CD4-positive, alpha-beta T cell (primary cell): Measurements from ENCODE around the gene NT5C2. TPM values are rescaled to one million over a fixed set of nuclear protein-coding genes. Genes with fewer than 3 reads are reported as not detected.

Source experiments
- ATAC-seq: fragments of 200-7000 bp; cut with Tn5 transposase; one replicate; pipeline ENCODE4 v1.10.0; 2022; ENCODE audit warnings: mild to moderate bottlenecking; ENCODE audit not compliant: poor library complexity
- CTCF ChIA-PET: fragments of 350-600 bp; sonication (Branson Sonifier 250); formaldehyde crosslinking; loops from one replicate; lab custom pipeline; 2021; ENCODE audit warnings: antibody characterized with exemption, inconsistent platforms; lab: Charles Lee
- POLR2A ChIA-PET: fragments of 350-600 bp; sonication (Branson Sonifier 250); formaldehyde crosslinking; loops from one replicate; lab custom pipeline; 2021; ENCODE audit warnings: antibody characterized with exemption, inconsistent platforms; lab: Charles Lee
- DNase-seq, 14 experiments: peaks; one replicate each; pipeline ENCODE4 v3.0.0-alpha.2; 2013 to 2020; ENCODE audit warnings: mixed read lengths in 2 of 14
- H3K27ac ChIP-seq, 2 donors: one replicate each; pipeline versions ENCODE4 v1.5.1 to v1.7.0; 2013; ENCODE audit warnings: low read length in 2 of 2, low read depth in 1 of 2, mild to moderate bottlenecking in 1 of 2
- H3K27me3 ChIP-seq, 2 experiments: 1 replicate in 1 of 2; 2 replicates in 1 of 2; pipeline versions ENCODE4 v1.6.1 to v1.7.0; 2013; ENCODE audit warnings: low read length in 2 of 2, control low read depth in 1 of 2, mild to moderate bottlenecking in 1 of 2, moderate library complexity in 1 of 2; ENCODE audit not compliant: insufficient read depth in 2 of 2, control insufficient read depth in 1 of 2
- H3K36me3 ChIP-seq: one replicate; pipeline ENCODE4 v1.6.1; 2013; ENCODE audit warnings: low read length, control low read depth; ENCODE audit not compliant: insufficient read depth
- H3K4me1 ChIP-seq: one replicate; pipeline ENCODE4 v1.6.1; 2013; ENCODE audit warnings: low read length, control low read depth; ENCODE audit not compliant: insufficient read depth
- H3K4me3 ChIP-seq: one replicate; pipeline ENCODE4 v1.5.1; 2013; ENCODE audit warnings: mild to moderate bottlenecking, low read length, moderate library complexity
- H3K9me3 ChIP-seq, 2 experiments: 1 replicate in 1 of 2; 2 replicates in 1 of 2; pipeline versions ENCODE4 v1.6.1 to v1.7.0; 2013; ENCODE audit warnings: low read length in 2 of 2, mild to moderate bottlenecking in 2 of 2, control low read depth in 1 of 2, moderate library complexity in 1 of 2; ENCODE audit not compliant: control insufficient read depth in 1 of 2, insufficient read depth in 1 of 2
- H3K27ac Mint-ChIP-seq: one replicate; pipeline ENCODE4 v1.8.0; 2020; ENCODE audit warnings: mixed read lengths
- H3K27me3 Mint-ChIP-seq: one replicate; pipeline ENCODE4 v1.8.0; 2021; ENCODE audit warnings: mixed read lengths
- H3K36me3 Mint-ChIP-seq: one replicate; pipeline ENCODE4 v1.8.0; 2021; ENCODE audit warnings: low read depth, mixed read lengths
- H3K4me1 Mint-ChIP-seq: one replicate; pipeline ENCODE4 v1.8.0; 2021; ENCODE audit warnings: low read depth, mixed read lengths
- H3K4me3 Mint-ChIP-seq: one replicate; pipeline ENCODE4 v1.8.0; 2020; ENCODE audit warnings: mild to moderate bottlenecking, mixed read lengths
- H3K9me3 Mint-ChIP-seq: one replicate; pipeline ENCODE4 v1.8.0; 2020; ENCODE audit warnings: mixed read lengths
- intact Hi-C, 2 experiments: fragments of 100-400 bp; cut with DNase I in 1 of 2; cut with micrococcal nuclease in 1 of 2; formaldehyde crosslinking; loops; one replicate each; pipeline versions ENCODE4 v1.15.1 to v1.9.0; 2023 to 2025; cut with DNase I, micrococcal nuclease
- total RNA-seq, 174 experiments: library from RNA in 2 of 174; stranded (reverse) in 2 of 174; gene quantifications; one replicate each; pipeline ENCODE4 v1.2.3 and lab custom pipeline; 2021 to 2026
- TF ChIP-seq, protein P1 (sequence below): fragments of 200-600 bp; IDR thresholded peaks from one replicate; pipeline ENCODE4 v1.8.0; 2022; ENCODE audit warnings: antibody characterized with exemption, mild to moderate bottlenecking

The NT5C2 gene
- total RNA-seq, 2 experiments from 2014 or later = 43.2 to 47.8 TPM

DNA sequence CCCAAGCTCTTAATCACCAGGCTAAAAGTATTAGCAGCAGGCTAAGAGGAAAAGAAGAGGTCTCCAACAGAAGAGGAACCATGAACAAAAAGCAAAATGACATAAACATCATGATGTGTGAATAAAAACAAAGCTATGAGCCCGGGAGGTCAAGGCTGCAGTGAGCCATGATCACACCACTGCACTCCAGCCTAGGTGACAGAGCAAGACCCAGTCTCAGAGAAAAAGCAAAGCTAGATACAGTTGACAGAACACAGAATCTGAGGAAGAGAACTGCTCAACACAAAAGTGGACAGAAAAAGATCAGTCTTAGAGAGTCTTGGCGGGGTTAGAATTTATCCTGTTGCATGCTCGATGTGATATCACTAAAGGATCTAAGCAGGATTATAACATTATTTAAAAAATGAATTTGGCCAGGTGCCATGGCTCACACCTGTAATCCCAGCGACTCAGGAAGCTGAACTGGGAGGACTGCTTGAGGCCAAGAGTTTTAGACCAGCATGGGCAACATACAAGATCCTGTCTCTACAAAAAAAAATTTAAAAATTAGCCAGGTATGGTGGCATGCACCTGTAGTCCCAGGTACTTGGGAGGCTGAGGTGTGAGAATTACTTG, 37.5 kb downstream of the NT5C2 start:
- TF ChIP-seq, protein P1, sequence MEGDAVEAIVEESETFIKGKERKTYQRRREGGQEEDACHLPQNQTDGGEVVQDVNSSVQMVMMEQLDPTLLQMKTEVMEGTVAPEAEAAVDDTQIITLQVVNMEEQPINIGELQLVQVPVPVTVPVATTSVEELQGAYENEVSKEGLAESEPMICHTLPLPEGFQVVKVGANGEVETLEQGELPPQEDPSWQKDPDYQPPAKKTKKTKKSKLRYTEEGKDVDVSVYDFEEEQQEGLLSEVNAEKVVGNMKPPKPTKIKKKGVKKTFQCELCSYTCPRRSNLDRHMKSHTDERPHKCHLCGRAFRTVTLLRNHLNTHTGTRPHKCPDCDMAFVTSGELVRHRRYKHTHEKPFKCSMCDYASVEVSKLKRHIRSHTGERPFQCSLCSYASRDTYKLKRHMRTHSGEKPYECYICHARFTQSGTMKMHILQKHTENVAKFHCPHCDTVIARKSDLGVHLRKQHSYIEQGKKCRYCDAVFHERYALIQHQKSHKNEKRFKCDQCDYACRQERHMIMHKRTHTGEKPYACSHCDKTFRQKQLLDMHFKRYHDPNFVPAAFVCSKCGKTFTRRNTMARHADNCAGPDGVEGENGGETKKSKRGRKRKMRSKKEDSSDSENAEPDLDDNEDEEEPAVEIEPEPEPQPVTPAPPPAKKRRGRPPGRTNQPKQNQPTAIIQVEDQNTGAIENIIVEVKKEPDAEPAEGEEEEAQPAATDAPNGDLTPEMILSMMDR = no peak
- H3K4me3 ChIP-seq = no peak overlapping the region
- CTCF ChIA-PET = no interaction called here
- DNase-seq = no peak
- Mint-ChIP-seq H3K4me3 (no peak overlapping the region), H3K36me3 (peaks cover 53% of the 10 kb centered on the region), H3K27ac (no peak overlapping the region), H3K27me3 (no peaks in the 10 kb centered on the region), H3K9me3 (no peaks in the 10 kb centered on the region), H3K4me1 (no peaks in the 10 kb centered on the region)
- no peaks in the 10 kb centered on the region for H3K9me3 ChIP-seq
- intact Hi-C loops = no loop called here
- H3K36me3 ChIP-seq = peaks cover 20% of the 10 kb centered on the region
- POLR2A ChIA-PET = no interaction called here
- no peak overlapping the region for H3K27ac ChIP-seq
- no peak for ATAC-seq
- no peaks in the 10 kb centered on the region for H3K27me3 ChIP-seq
- no peaks in the 10 kb centered on the region for H3K4me1 ChIP-seq

DNA sequence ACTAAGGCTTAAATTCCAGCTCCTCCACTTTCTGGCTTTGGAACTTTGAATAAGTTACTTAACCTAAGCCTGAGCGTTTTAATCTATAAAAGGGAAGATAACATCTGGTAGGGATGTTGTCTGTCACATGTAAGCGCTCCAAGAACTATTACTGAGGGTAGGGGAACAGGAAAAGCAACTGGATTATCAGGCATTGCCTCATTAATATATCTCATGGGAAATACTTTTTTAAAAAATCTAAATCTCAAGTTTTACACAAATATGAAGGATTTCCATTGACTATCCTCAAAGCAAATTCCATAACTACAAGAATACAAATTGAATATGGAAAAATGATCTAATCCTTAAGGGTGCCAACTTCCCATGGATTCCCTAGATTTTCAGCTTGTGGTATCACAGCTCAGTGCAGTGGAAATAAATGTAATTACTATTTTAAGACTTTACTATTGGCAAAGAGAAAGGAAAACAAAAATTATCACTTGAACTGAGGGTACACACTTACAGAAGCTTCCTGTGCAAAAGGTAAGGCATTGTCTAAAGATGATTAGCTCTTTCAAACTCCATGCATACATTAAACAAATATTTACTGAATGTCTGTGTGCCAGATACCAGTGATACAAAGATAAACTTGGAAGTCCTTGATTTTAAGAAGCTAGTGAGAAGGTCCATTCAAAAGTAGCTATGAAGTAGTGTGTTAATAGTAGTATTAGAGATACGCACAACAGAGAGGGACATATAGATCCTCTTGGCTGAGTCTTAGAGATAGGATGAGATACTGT, 38.4 kb downstream of the NT5C2 start:
- ChIA-PET POLR2A (no interaction called here), CTCF (no interaction called here)
- TF ChIP-seq, protein P1 = no peak
- H3K27ac Mint-ChIP-seq = no peak overlapping the region
- H3K27me3 ChIP-seq = no peaks in the 10 kb centered on the region
- no peaks in the 10 kb centered on the region for H3K4me1 ChIP-seq
- H3K4me3 ChIP-seq = no peak overlapping the region
- H3K4me3 Mint-ChIP-seq = no peak overlapping the region
- peaks cover 54% of the 10 kb centered on the region for H3K36me3 Mint-ChIP-seq
- no peak for DNase-seq
- H3K36me3 ChIP-seq = peaks cover 20% of the 10 kb centered on the region
- no peak overlapping the region for H3K27ac ChIP-seq
- no peaks in the 10 kb centered on the region for H3K9me3 Mint-ChIP-seq
- no peaks in the 10 kb centered on the region for H3K9me3 ChIP-seq
- no peak for ATAC-seq
- intact Hi-C loops = no loop called here
- no peaks in the 10 kb centered on the region for H3K27me3 Mint-ChIP-seq
- H3K4me1 Mint-ChIP-seq = no peaks in the 10 kb centered on the region

DNA sequence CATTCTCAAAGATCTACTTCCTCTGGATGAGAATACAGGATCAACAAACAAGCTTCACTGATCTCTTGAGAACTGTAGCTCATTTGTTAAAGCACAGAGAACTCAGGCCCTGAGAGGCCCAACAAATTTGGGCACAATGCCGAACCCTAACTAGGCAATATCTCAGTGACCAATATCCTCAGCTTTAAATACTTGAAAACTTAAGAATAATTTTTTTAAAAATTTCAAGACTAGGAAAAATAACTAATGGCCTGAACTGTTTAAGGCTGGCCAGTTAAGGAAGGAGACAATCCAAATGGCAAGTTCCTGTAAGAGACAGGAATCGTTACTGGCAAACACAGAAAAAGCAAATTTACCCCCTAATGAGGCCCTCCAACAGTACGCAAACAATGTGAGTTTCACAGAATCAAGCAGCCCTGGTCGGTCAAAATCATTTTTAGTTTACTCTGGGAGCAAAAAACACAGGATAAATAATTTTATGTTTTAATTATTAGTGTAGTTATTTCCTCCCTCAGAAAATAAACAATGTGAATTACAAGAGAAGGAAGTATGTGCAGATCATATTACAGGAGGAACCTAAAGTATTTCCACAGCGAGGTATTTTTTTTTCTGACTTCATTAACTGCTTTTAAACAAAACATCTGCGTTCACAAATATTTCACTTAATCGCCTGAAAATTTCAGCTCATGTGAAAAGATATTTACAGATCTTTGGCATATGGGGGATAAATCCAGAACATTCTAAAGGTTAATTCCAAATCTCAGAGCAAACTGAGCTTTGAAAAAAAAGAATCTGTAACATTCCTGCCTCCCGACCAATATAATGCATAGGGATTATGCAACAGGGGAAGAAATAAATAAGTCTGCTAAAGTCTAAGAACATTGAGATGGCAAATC, 39.5 kb downstream of the NT5C2 start:
- Histone ChIP-seq H3K27ac (no peak overlapping the region), H3K27me3 (no peaks in the 10 kb centered on the region), H3K4me3 (no peak overlapping the region), H3K4me1 (no peaks in the 10 kb centered on the region), H3K36me3 (peaks cover 14% of the 10 kb centered on the region), H3K9me3 (no peaks in the 10 kb centered on the region)
- no peaks in the 10 kb centered on the region for H3K4me1 Mint-ChIP-seq
- intact Hi-C loops = no loop called here
- ATAC-seq (no peak), DNase-seq (no peak)
- no peaks in the 10 kb centered on the region for H3K9me3 Mint-ChIP-seq
- TF ChIP-seq, protein P1 = no peak
- no peaks in the 10 kb centered on the region for H3K27me3 Mint-ChIP-seq
- no peak overlapping the region for H3K27ac Mint-ChIP-seq
- no peak overlapping the region for H3K4me3 Mint-ChIP-seq
- CTCF ChIA-PET = no interaction called here
- POLR2A ChIA-PET = interaction anchor here (0.7 kb wide), 1 partner anchor 1927 kb away, joined by 3 read pairs; no protein-coding TSS in a partner anchor
- H3K36me3 Mint-ChIP-seq = peaks cover 63% of the 10 kb centered on the region
